Measurements from ENCODE around the gene COL26A1.

COL26A1 gene

DNA sequence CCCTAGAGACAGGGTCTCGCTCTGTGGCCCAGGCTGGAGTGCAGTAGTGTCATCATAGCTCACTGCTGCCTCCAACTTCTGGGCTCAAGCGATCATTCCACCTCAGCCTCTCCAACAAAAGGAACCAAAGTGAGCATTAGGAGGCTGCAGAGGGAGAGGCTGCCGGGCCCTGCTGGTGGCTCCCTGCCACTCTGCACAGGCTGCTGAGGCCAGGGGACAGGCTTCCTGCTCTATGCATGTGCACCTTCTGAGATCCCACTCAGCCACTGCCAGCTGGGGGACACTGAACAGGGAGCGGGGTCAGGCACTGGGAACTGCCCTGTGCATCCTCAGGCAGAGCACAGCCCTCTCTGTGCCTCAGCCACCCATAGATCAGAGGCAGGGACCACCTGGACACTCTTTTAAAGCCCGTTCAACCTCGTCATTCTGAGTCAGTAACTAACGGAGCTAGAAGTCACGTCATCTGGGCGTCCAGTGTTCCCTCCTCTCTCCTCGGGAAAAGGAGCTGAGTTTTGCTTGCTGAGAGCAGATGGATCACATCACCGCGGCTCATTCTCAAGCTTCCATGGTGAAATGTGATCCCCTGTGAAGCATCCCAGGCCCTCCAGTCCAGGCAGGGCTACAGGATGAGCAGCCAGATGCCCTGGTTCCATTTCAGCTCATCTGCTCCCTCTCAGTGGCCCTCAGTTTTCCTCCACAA is 156.8 kb downstream of the COL26A1 start:
- Mint-ChIP-seq H3K36me3 (peaks cover 0 to 2% of the 10 kb centered on the region in 2 donors), H3K9me3 (peaks cover 2 to 9% of the 10 kb centered on the region in 2 donors), H3K4me1 (no peaks in the 10 kb centered on the region), H3K4me3 (no peak overlapping the region), H3K27ac (no peak overlapping the region), H3K27me3 (peaks cover 0 to 26% of the 10 kb centered on the region in 2 donors)
- ATAC-seq (replicated peaks): no peak
- no peak for DNase-seq

DNA sequence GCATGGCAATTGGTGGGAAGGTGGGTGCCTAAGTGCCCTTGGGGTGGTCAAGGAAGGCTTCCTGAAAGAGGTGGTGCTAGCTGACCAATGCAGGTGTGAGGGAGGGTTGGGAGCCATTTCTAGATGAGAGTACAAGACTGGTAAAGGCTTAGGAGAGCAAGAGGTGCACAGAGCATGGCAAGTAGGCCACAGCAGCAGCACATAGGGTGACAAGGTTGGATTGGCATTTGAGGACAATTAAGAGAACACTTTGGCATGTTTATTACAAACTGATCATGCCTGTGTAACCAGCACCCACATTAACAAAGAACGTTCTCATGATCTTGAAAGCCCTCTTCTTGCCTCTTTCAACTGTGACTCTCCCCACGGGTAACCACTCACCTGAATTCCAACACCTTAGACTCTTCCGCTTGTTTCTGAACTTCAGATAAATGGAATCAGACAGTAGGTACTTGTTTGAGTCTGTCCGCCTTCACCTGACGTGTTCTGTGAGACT is 158.8 kb downstream of the COL26A1 start:
- DNase-seq (no peak), ATAC-seq (replicated peaks) (no peak)
- Mint-ChIP-seq H3K9me3 (peaks cover 2 to 9% of the 10 kb centered on the region in 2 donors), H3K36me3 (peaks cover 0 to 2% of the 10 kb centered on the region in 2 donors), H3K27ac (no peak overlapping the region), H3K4me1 (no peaks in the 10 kb centered on the region), H3K27me3 (peaks cover 7 to 20% of the 10 kb centered on the region in 2 donors), H3K4me3 (no peak overlapping the region)

GRCh38 chr7:101522021-101522420 is 159.3 kb downstream of the COL26A1 start:
- H3K36me3 Mint-ChIP-seq: peaks cover 0 to 2% of the 10 kb centered on the region in 2 donors
- DNase-seq (no peak), ATAC-seq (replicated peaks) (no peak)
- H3K9me3 Mint-ChIP-seq: peaks cover 2 to 9% of the 10 kb centered on the region in 2 donors
- no peak overlapping the region for H3K27ac Mint-ChIP-seq
- peaks cover 13 to 19% of the 10 kb centered on the region in 2 donors for H3K27me3 Mint-ChIP-seq
- no peaks in the 10 kb centered on the region for H3K4me1 Mint-ChIP-seq
- H3K4me3 Mint-ChIP-seq: no peak overlapping the region

GRCh38 chr7:101527844-101528667 is 165.4 kb downstream of the COL26A1 start:
- H3K9me3 Mint-ChIP-seq: no peaks in the 10 kb centered on the region
- H3K27me3 Mint-ChIP-seq: peaks cover 21 to 41% of the 10 kb centered on the region in 2 donors
- H3K36me3 Mint-ChIP-seq: no peaks in the 10 kb centered on the region
- DNase-seq: no peak
- H3K4me3 Mint-ChIP-seq: no peak overlapping the region
- no peak for ATAC-seq (replicated peaks)
- H3K27ac Mint-ChIP-seq: no peak overlapping the region
- H3K4me1 Mint-ChIP-seq: no peaks in the 10 kb centered on the region

GRCh38 chr7:101529560-101529959 is 166.9 kb downstream of the COL26A1 start:
- Mint-ChIP-seq H3K36me3 (no peaks in the 10 kb centered on the region), H3K27ac (no peak overlapping the region), H3K4me1 (no peaks in the 10 kb centered on the region), H3K9me3 (no peaks in the 10 kb centered on the region), H3K27me3 (peaks cover 26 to 47% of the 10 kb centered on the region in 2 donors), H3K4me3 (no peak overlapping the region)
- ATAC-seq (replicated peaks) (no peak), DNase-seq (no peak)

DNA sequence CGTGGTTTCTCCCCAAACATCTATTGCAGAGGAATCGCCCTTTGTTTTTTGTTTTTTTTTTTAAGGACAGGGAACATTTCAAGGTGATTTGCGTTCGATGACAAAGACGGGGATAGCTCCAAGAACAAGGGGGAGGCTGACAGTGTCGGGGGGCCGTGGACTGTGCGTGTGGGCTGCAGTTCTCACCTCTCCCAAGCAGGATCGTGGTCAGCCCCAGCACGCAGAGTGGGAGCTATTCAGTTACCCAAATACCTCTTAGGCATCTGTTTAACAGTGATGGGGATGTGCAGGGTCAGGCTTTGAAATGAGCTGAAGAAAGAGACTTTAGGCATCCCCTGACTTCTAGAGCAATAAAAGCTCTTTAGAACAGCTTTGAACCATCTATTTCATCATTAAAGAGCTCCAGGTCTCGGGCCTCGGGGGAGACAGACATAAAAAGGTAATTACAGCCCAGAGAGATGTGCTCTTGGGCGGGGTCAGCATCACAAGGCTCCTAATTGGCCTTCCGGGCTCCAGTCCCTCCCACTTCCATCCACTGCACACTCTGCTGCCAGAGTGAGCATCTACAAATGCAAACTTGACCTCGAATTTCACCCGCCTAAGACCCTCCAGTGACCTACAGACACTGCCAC is 169.2 kb downstream of the COL26A1 start:
- Mint-ChIP-seq H3K4me3 (no peak overlapping the region), H3K27ac (no peak overlapping the region), H3K9me3 (no peaks in the 10 kb centered on the region), H3K27me3 (peaks cover 29 to 40% of the 10 kb centered on the region in 2 donors), H3K4me1 (no peaks in the 10 kb centered on the region), H3K36me3 (no peaks in the 10 kb centered on the region)
- ATAC-seq (replicated peaks) (no peak), DNase-seq (no peak)

DNA sequence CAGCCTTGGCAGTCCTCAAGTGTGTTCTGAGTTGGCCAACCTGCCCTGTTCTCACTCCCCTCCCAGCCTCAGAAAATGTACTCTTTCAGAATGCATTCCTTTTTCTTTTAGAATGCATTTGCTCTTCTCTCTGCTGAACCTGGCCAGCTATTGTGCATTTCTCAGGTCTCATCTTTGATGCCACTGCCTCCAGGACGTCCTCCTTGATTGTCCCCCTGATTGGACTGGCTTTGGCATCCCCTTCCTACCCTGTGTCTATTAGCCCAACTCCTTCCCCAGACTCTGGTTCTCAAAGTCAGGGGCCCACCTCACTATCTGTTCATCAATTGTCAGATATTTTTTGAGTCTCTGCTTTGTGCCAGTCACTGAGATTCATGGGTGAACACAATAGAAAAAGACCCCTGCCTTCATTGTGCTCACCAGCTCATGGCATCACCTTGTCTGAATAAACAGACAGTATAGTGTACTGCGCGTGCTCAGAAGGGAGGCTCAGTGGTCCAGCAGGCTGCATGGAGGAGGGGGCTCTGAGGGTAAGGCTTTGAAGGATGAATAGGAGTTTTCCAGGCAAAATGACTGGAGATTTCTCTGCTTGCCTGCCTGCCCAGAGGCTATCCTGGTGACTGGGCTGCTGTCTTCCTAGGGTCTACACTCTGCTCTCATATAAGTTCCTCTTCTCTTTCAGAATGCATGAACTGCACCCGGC is 169.9 kb downstream of the COL26A1 start:
- Mint-ChIP-seq H3K36me3 (no peaks in the 10 kb centered on the region), H3K27me3 (peaks cover 29 to 38% of the 10 kb centered on the region in 2 donors), H3K4me1 (no peaks in the 10 kb centered on the region), H3K4me3 (no peak overlapping the region), H3K27ac (no peak overlapping the region), H3K9me3 (no peaks in the 10 kb centered on the region)
- ATAC-seq (replicated peaks) (no peak), DNase-seq (no peak)

DNA sequence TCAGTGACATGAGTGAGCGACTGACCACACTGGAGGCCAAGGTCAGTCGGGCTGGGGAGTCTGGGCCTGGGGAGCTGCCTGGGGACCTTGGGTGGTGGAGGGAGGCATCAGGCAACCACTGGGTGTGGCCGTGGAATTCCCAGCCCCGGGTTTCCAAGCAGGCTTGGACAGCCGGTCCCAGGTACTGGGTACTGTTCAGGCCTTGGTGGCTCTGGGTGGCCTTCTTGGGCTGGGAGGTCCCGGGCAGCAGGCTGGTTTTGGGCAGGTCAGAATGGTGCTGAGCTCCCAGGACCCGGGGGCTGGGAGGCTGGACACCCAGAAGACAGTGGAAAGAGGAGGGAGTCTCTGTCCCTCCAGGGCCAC is 170.4 kb downstream of the COL26A1 start:
- DNase-seq (no peak), ATAC-seq (replicated peaks) (no peak)
- H3K36me3 Mint-ChIP-seq: no peaks in the 10 kb centered on the region
- H3K9me3 Mint-ChIP-seq: no peaks in the 10 kb centered on the region
- H3K27me3 Mint-ChIP-seq: peaks cover 32 to 37% of the 10 kb centered on the region in 2 donors
- H3K4me1 Mint-ChIP-seq: no peaks in the 10 kb centered on the region
- H3K27ac Mint-ChIP-seq: no peak overlapping the region
- no peak overlapping the region for H3K4me3 Mint-ChIP-seq

- ATAC-seq (replicated peaks) (no peak), DNase-seq (no peak)
- no peaks in the 10 kb centered on the region for H3K36me3 Mint-ChIP-seq
- no peak overlapping the region for H3K27ac Mint-ChIP-seq
- H3K9me3 Mint-ChIP-seq: no peaks in the 10 kb centered on the region
- H3K4me3 Mint-ChIP-seq: no peak overlapping the region
- H3K27me3 Mint-ChIP-seq: peaks cover 28 to 31% of the 10 kb centered on the region in 2 donors
- H3K4me1 Mint-ChIP-seq: peaks cover 4 to 6% of the 10 kb centered on the region in 2 donors
Observed at GRCh38 chr7:101534015-101534803, 171.5 kb downstream of the COL26A1 start.

DNA sequence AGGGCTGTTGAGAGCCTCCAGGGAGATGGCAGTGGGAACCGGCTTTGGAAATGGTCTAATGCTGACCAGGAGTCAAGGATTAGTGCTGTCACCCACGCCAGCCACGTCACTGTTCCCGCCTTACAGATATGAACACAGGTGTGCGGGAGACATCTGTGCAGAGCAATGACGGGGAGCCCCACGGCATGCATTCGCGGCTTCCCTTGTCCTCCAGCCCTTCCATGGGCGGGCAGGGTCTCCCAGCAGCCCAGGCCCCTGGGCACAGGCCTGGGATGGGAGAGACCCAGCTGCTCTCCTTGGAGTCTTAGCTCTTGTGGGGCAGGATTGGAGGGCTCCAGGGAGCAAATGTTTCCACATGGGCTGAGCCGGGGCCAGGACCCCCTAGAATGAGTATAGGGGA is 172.2 kb downstream of the COL26A1 start:
- no peak for ATAC-seq (replicated peaks)
- Mint-ChIP-seq H3K4me3 (no peak overlapping the region), H3K36me3 (no peaks in the 10 kb centered on the region), H3K9me3 (no peaks in the 10 kb centered on the region), H3K27ac (no peak overlapping the region), H3K27me3 (peaks cover 26 to 28% of the 10 kb centered on the region in 2 donors), H3K4me1 (peaks cover 4 to 8% of the 10 kb centered on the region in 2 donors)
- no peak for DNase-seq

DNA sequence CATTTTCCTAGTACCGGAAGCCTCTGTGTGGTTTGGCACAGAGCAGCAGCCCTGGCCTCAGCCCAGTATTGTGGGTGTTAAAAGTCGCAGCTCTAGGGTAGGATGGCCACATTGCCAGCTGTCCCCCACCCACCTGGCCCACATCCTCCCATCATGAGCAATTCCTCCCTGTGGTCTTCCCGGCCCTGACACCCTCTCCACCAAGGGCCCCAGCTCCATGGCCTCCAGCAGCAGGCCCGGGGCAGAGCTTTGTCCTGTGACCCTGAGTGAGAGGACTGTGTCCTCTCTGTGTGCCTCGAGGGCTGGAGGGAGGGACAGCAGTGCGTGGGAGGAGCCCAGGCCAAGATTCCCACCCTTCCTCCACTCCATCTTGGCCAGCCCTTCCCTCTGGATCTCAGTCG is 172.7 kb downstream of the COL26A1 start:
- no peak overlapping the region for H3K27ac Mint-ChIP-seq
- DNase-seq: no peak
- peaks cover 23 to 28% of the 10 kb centered on the region in 2 donors for H3K27me3 Mint-ChIP-seq
- no peaks in the 10 kb centered on the region for H3K9me3 Mint-ChIP-seq
- ATAC-seq (replicated peaks): no peak
- no peaks in the 10 kb centered on the region for H3K36me3 Mint-ChIP-seq
- peaks cover 4 to 8% of the 10 kb centered on the region in 2 donors for H3K4me1 Mint-ChIP-seq
- H3K4me3 Mint-ChIP-seq: no peak overlapping the region

- no peaks in the 10 kb centered on the region for H3K9me3 Mint-ChIP-seq
- ATAC-seq (replicated peaks) (no peak), DNase-seq (no peak)
Observed at GRCh38 chr7:101536232-101536631, 173.6 kb downstream of the COL26A1 start.

DNA sequence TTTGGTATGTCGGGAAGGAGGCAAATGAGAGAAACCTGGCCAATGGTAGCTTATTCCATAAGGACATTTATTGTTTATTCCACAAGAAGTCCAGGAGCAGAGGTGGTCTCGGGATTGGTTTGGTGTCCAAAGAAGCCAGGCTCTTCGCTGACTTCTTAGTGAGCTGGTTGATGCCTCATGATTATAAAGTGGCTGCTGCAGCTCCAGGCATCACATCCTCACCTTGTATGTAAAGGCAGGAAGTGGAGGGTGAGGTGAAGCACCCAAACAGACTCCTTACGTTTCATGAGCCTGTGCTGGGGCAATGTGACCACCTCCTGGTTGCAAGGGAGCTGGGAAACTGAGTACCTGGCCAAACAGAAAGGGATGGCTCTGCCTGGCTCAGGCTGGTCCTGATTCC is 174.0 kb downstream of the COL26A1 start:
- Mint-ChIP-seq H3K36me3 (no peaks in the 10 kb centered on the region), H3K4me3 (no peak overlapping the region), H3K27me3 (peaks cover 20 to 28% of the 10 kb centered on the region in 2 donors), H3K4me1 (peaks cover 4 to 8% of the 10 kb centered on the region in 2 donors), H3K9me3 (no peaks in the 10 kb centered on the region), H3K27ac (no peak overlapping the region)
- no peak for ATAC-seq (replicated peaks)
- no peak for DNase-seq

More at GRCh38 chr7:101536232-101536631, 173.6 kb downstream of the COL26A1 start:
- Mint-ChIP-seq H3K27ac (no peak overlapping the region), H3K36me3 (no peaks in the 10 kb centered on the region), H3K27me3 (peaks cover 21 to 28% of the 10 kb centered on the region in 2 donors), H3K4me1 (peaks cover 4 to 8% of the 10 kb centered on the region in 2 donors), H3K4me3 (no peak overlapping the region)
